ENCODE measurements around the gene DDO. TPM values are rescaled to one million over a fixed set of nuclear protein-coding genes. Genes with fewer than 3 reads are reported as not detected.

DDO gene
- total RNA-seq, 1 donor from 2014 or later = not detected

GRCh38 chr6:110412360-110412759 is 3.0 kb downstream of the DDO start:
- H3K9me3 Mint-ChIP-seq (ENCODE audit: unreplicated experiment) = no peaks in the 10 kb centered on the region
- H3K27me3 Mint-ChIP-seq (ENCODE audit: unreplicated experiment) = no peaks in the 10 kb centered on the region
- H3K27ac Mint-ChIP-seq (ENCODE audit: unreplicated experiment) = no peak overlapping the region
- no peaks in the 10 kb centered on the region for H3K4me1 Mint-ChIP-seq (ENCODE audit: unreplicated experiment)
- no peaks in the 10 kb centered on the region for H3K36me3 Mint-ChIP-seq (ENCODE audit: low read depth, unreplicated experiment)
- no peak overlapping the region for H3K4me3 Mint-ChIP-seq (ENCODE audit: unreplicated experiment)
- DNase-seq (ENCODE audit: low spot score) = no peak
- TF ChIP-seq, protein P1, sequence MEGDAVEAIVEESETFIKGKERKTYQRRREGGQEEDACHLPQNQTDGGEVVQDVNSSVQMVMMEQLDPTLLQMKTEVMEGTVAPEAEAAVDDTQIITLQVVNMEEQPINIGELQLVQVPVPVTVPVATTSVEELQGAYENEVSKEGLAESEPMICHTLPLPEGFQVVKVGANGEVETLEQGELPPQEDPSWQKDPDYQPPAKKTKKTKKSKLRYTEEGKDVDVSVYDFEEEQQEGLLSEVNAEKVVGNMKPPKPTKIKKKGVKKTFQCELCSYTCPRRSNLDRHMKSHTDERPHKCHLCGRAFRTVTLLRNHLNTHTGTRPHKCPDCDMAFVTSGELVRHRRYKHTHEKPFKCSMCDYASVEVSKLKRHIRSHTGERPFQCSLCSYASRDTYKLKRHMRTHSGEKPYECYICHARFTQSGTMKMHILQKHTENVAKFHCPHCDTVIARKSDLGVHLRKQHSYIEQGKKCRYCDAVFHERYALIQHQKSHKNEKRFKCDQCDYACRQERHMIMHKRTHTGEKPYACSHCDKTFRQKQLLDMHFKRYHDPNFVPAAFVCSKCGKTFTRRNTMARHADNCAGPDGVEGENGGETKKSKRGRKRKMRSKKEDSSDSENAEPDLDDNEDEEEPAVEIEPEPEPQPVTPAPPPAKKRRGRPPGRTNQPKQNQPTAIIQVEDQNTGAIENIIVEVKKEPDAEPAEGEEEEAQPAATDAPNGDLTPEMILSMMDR (IDR thresholded peaks at IDR 0.05; ENCODE audit: unreplicated experiment) = no peak

DNA sequence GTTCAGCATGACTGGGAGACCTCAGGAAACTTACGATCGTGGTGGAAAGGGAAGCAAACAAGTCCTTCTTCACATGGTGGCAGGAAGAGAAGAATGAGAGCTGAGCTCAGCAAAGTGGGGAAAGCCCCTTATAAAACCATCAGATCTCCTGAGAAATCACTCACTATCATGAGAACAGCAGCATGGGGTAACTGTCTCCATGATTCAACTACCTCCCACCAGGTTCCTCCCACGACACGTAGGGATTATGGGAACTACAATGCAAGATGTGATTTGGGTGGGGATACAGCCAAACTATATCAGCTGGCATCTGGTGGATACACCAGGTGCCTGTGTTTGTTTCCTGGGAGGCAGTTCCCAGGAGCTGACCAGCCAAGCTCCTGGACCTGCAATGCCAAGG is 4.9 kb downstream of the DDO start:
- Mint-ChIP-seq H3K4me3 (ENCODE audit: unreplicated experiment) (no peak overlapping the region), H3K27ac (ENCODE audit: unreplicated experiment) (no peak overlapping the region), H3K36me3 (ENCODE audit: low read depth, unreplicated experiment) (no peaks in the 10 kb centered on the region), H3K27me3 (ENCODE audit: unreplicated experiment) (no peaks in the 10 kb centered on the region), H3K4me1 (ENCODE audit: unreplicated experiment) (no peaks in the 10 kb centered on the region), H3K9me3 (ENCODE audit: unreplicated experiment) (no peaks in the 10 kb centered on the region)
- TF ChIP-seq, protein P1 (IDR thresholded peaks at IDR 0.05; ENCODE audit: unreplicated experiment) = no peak
- DNase-seq (ENCODE audit: low spot score) = no peak

- Mint-ChIP-seq H3K9me3 (ENCODE audit: unreplicated experiment) (no peaks in the 10 kb centered on the region), H3K4me3 (ENCODE audit: unreplicated experiment) (no peak overlapping the region), H3K27me3 (ENCODE audit: unreplicated experiment) (no peaks in the 10 kb centered on the region), H3K4me1 (ENCODE audit: unreplicated experiment) (no peaks in the 10 kb centered on the region), H3K36me3 (ENCODE audit: low read depth, unreplicated experiment) (no peaks in the 10 kb centered on the region), H3K27ac (ENCODE audit: unreplicated experiment) (no peak overlapping the region)
- no peak for DNase-seq (ENCODE audit: low spot score)
- TF ChIP-seq, protein P1 (IDR thresholded peaks at IDR 0.05; ENCODE audit: unreplicated experiment) = no peak
These were observed 5.6 kb downstream of the DDO start for GRCh38 chr6:110409794-110410193.

DNA sequence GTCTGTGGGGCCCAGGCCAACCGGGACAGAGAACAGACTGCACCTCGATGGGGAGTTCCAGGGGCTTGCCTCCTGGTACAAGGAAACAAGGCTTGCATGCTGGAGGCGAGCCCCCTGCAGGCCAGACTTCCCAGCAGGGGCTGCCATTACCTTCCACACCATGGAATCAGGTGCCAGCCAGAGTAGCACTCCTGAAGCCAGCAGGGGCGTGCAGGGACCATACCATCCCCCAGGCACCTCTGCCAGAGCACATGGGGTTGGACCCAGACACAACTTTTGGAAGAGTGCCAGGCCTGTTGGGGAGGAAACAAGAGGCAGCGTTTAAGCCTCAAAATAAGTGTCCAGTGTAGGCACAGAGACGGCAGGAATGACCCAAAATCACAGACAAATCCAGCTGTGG is 6.5 kb downstream of the DDO start:
- DNase-seq (ENCODE audit: low spot score) = no peak
- Mint-ChIP-seq H3K4me1 (ENCODE audit: unreplicated experiment) (no peaks in the 10 kb centered on the region), H3K9me3 (ENCODE audit: unreplicated experiment) (no peaks in the 10 kb centered on the region), H3K27ac (ENCODE audit: unreplicated experiment) (no peak overlapping the region), H3K4me3 (ENCODE audit: unreplicated experiment) (no peak overlapping the region), H3K36me3 (ENCODE audit: low read depth, unreplicated experiment) (no peaks in the 10 kb centered on the region), H3K27me3 (ENCODE audit: unreplicated experiment) (no peaks in the 10 kb centered on the region)
- TF ChIP-seq, protein P1 (IDR thresholded peaks at IDR 0.05; ENCODE audit: unreplicated experiment) = no peak

DNA sequence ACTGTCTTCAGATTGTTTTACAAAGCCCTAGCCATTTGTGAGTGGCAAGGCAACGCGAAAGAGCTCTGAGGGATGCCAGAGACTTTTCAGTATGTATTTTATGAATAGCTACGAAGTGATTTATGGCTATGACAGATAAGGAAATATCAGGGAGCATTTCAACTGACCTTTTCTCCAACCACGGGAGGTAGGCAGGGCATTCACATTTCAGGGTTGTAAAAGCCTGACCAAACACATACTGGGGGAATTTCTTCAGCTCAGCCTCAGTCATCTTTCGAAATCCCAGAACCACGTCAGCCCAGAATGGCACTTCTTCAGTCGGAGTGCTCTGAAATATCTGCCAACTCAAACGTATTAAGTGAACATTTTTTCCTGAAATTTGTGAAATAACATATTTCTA is 10.8 kb downstream of the DDO start:
- Mint-ChIP-seq H3K9me3 (ENCODE audit: unreplicated experiment) (no peaks in the 10 kb centered on the region), H3K27me3 (ENCODE audit: unreplicated experiment) (peaks cover 2% of the 10 kb centered on the region), H3K4me1 (ENCODE audit: unreplicated experiment) (no peaks in the 10 kb centered on the region)

More for the DNA sequence above, 10.8 kb downstream of the DDO start:
- no peak overlapping the region for H3K4me3 Mint-ChIP-seq (ENCODE audit: unreplicated experiment)
- TF ChIP-seq, protein P1 (IDR thresholded peaks at IDR 0.05; ENCODE audit: unreplicated experiment) = no peak
- no peak for DNase-seq (ENCODE audit: low spot score)
- no peaks in the 10 kb centered on the region for H3K36me3 Mint-ChIP-seq (ENCODE audit: low read depth, unreplicated experiment)
- H3K27ac Mint-ChIP-seq (ENCODE audit: unreplicated experiment) = no peak overlapping the region
